ENCODE data around the gene BICC1.

DNA sequence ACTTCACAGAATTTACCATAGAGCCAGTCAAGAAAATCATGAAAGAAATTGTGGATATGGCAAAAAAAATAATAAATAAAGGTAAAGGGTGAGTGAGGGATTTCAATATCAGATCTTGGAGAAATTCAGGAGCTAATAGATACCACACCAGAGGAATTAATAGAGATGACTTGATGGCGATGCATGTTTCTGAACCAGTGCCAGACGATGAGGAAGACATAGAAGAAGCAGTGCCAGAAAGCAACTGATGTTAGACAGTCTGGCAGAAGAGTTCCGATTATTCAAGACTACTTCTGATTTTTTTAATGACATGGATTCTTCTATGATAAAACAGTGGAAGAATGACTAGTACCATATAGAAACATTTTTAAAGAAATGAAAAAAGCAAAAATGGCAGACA lies 314.7 kb downstream of the BICC1 start:
- TF ChIP-seq POLR2A (IDR thresholded peaks at IDR 0.05), result no peak
- TF ChIP-seq, protein P1, sequence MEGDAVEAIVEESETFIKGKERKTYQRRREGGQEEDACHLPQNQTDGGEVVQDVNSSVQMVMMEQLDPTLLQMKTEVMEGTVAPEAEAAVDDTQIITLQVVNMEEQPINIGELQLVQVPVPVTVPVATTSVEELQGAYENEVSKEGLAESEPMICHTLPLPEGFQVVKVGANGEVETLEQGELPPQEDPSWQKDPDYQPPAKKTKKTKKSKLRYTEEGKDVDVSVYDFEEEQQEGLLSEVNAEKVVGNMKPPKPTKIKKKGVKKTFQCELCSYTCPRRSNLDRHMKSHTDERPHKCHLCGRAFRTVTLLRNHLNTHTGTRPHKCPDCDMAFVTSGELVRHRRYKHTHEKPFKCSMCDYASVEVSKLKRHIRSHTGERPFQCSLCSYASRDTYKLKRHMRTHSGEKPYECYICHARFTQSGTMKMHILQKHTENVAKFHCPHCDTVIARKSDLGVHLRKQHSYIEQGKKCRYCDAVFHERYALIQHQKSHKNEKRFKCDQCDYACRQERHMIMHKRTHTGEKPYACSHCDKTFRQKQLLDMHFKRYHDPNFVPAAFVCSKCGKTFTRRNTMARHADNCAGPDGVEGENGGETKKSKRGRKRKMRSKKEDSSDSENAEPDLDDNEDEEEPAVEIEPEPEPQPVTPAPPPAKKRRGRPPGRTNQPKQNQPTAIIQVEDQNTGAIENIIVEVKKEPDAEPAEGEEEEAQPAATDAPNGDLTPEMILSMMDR (IDR thresholded peaks at IDR 0.05), result no peak

Measured in thyroid gland (tissue), 4 donors.